IPS-NIHi7 (cell line): Measurements from ENCODE around the gene TNS1.
"Not testable (repeated sequence)": the region's sequence is repeated elsewhere in the genome, so short reads cannot be mapped to it uniquely, and the experiment has no call there.

ENCODE experiments used
- DNase-seq: peaks from one replicate; pipeline ENCODE4 v3.0.0; 2012; ENCODE audit warnings: mixed read lengths; ENCODE audit errors: extremely low spot score

Gene TNS1

DNA sequence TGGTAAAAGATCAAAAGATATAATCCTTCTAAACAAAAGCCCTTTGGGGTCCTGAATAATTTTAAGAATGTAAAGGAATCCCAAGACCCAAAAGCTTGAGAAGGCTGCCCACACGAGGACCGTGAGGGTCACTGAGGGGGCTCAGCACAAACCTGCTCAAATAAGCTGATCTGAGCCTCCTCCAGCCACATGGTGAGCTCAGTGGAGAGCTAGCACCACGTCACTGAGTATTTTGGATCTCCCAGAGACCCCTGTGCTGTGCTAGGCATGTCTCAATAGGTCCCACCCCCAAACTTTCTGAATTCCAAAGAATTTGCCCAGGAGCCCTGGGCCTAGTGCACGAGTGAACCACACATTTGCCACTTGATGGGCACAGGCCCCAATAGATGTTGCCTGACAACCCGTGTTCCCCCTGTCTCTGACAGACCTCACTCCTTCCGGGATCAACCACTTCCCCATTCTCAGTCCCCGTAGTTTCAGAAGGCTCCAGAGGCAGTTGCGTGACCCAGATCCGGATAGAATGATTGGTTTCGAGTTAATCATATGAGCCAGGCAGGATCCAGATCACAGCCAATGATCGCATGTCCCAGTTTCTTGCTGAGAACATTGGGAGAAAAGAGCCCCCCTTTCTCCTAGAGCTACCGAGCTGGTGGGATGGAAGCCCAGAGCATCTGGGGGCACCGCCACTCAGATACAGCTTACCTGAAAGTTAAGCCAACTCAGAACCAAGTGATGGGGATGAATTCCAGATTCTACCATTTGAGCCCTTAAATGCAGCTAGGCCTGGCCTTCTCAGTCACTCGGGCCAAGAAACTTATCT lies 203.8 kb downstream of the TNS1 start:
- DNase-seq: no peak

DNA sequence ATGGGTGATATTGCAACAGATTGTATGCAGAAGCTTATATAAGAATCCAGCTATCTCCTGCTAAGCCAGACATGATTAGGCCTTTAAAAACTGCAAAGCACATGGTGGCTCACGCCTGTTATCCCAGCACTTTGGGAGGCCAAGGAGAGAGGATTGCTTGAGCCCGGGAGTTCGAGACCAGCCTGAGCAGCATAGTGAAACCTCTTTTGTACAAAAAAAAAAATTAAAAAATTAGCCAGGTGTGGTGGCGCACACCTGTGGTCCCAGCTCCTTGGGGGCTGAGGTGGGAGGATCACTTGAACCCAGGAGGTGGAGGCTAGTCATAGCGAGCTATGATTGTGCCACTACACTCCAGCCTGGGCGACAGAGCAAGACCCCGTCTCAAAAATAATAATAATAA lies 204.6 kb downstream of the TNS1 start:
- no peak for DNase-seq

DNA sequence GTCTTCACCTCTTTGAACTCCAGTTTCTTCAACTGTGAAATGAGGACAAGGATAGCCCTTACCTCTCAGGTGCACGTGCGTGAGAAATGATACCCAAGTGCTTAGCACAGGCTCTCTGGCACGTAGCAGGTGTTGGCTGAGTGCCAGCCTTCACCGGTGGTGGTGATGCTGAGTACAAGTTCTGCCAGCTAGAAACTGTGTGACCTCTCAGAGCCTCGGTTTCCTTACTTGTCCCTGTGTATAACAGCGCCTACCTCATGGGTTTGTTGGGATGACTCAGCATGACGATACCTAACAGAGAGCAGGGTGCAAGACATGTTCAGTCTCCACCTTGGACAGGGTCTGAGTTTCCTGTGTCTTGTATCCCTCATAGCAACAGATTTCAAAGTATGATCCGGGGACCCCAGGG lies 205.1 kb downstream of the TNS1 start:
- peak; percentile 3 for DNase-seq

DNA sequence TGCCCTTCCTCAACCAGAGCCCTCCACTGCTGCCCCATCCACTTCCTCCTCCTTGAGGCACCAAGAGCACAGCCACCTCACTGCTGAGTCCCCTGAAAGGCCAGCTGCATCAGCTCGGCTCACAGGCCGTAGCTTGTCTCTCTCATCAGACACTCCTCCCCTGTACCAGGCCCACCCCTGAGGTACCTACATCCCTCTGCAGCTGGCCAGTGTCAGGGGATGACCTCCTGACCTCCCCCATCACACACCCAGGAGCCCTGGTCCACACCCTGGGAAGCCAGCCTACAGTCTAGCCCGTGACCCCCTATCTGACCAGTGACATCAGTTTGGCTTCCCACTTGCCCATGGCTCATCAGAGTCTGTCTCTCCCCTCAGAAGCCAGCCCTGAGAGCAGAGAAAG lies 205.6 kb downstream of the TNS1 start:
- DNase-seq: peak; percentile 3

DNA sequence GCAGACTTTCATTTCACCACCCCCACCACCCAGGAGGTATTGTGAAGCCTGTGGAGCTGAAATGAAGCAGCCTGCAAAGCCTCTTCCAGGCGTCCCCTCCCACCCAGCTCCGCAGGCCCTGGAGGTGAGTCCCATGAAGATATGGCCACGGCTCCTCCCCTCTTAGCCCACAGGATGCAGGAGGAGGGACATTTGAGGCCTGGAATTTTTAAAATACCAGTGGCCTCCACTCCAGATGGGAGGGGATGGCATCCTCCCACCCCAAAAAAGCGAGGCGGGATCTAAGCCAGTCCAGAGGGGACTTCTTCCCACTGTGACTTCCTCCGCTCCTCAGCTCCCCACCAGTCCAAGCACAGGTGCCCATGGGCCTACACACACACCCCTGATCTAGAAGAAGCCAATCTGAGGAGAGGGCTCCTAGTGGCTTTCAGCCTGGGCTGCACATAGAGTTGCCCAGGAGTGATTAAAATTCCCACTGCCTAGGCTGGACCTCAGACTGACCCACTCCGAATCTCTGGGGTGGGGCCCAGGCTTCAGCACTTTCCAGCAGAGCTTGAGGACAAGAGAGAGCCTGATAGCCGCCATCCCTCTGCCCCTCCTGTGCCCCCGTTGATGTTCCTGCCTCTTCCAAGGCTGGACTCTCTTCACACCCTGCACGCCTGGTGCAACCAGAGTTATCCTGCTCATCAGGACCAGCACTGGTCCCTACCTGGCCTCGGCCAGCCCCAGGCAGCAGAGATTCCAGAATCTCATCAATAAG lies 206.9 kb downstream of the TNS1 start:
- peak; percentile 33 for DNase-seq

DNA sequence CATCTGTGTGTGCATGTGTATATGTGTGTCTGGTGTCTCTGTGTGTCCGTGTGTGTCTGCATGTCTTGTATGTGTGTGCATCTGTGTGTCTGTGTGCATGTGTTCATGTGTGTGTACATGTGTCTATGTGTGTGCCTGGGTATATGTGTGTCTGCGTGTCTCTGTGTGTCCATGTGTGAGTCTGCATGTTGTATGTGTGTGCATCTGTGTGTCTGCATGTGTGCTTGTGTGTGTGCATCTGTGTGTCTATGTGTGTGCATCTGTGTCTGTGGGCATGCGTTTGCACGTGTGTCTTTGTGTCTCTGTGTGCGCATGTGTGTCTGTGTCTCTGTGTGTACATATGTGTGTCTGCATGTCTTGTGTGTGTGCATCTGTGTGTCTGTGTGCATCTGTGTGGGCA lies 207.7 kb downstream of the TNS1 start:
- DNase-seq: no peak

DNA sequence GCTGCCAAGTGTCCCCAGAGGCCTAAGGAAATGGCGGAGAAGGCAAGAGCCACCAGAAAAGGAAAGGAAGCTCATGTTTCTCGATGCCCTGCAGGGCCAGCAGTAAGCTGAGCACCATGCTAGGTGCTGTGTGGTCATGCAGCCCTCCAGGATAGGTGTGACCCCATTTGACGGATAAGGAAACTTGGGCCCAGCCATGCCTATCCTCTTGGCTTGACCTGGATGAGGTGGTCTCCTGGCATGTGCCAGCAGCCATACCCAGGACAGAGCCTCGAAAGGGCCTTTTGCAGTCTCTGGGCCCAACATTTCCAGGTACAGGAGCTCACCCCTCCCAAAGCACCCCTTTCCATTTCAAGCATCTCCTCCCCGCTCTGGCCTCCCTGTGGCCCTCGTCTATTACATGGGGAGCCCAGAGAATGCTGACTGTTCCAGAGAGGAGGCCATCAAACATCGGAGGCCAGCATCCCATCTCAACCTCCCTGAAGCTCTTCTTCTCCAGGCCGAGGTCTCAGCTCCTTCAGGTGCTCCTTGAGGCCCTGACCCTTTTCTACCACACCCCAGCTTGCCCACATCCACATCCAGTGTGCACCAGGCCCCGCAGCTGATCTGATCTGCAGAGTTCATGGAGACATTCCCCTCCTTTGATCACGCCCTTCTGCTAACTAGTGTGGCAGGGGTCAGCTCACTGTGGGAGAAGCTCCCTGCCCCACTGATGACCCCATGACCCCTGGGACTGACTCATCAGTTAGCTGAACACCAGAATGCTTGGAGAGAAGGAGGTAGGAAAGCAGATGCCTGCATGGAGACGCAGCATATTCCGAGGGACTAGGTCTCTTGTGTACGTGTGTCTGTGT lies 208.4 kb downstream of the TNS1 start:
- peak; percentile 6 for DNase-seq

DNA sequence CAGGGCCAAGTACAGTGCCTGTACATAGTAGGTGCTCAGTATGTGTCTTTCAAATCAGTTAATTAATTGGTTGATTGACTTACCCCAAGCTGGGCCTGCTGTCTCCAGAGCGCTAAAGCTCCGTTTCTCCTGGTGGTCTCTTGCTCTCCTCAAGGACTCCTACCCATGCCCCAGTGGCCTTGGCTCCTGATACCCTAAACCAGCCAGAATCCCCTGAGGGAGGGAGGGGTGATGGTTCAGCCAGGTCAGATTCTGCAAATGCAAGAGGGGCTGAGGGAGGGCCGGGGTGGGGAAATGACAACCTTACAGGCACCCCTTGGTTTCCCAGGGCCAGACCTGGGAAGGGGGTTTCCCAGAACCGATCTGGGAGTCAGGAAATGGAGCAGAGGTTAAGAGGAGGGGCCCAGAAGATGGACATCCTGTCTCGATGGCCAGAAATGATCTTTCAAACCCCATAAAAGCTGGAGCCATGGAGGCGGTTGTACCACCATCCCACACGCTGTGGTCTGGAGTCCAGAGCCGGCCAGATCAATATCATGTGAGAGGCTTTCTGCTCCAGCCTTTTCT lies 209.1 kb downstream of the TNS1 start:
- no peak for DNase-seq

DNA sequence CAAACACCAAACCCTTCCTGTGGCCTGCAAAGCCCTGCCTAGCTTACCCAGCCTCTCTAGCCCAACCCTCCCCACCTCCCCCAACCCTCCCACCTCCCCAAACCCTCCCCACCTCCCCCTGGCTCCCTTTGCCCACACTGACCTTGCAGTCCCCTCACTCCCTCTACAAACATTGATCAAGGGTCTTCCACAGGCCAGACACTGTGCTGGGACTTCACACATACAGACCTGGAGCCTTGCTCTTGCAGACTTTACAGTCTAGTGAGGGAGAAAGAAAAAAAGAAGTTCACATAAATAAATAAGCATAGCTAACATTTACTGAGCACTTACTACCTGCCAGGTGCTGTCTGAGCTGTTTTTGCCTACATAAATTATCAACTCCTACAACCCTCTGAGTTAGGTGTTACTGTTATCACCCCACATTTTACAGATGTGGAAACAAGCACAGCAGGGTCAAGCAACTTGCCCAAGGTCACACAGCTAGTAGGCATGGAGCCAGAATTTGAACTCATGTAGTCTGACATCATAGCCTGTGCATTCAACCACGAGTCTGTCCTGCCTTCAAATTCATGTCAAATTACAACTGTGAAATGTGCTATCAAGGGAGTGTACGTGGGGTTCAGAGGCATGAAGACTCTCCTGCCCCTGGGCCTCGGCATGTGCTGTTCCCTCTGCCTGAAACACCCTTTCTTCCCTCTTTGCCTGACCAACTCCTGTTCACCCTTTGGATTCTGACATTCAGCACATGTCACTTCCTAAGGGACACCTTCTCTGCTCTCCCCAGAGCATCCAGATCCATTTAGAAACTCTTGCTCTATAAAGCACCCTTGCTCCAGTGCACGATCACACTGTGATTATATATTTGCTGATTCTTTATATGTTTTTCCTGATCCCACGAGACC lies 209.9 kb downstream of the TNS1 start:
- peak; percentile 8 for DNase-seq

DNA sequence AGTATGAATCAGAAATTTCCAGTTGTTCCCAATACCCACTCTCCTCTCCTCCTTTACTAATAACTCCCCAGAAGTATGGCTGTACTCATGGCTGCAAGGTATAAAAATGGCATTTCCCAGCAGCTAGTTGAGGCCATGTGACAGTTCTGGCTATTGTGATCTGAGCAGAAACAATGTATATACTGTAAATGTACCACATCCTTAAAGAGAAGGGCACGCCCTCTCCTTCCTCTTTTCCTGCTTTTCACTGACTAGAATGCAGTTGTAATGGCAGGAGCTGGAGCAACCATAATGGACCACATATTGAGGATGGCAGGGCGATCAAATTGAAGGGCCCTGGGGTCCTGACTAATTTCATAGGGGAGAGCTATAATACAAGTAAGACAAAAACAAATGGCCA lies 211.2 kb downstream of the TNS1 start:
- no peak for DNase-seq

DNA sequence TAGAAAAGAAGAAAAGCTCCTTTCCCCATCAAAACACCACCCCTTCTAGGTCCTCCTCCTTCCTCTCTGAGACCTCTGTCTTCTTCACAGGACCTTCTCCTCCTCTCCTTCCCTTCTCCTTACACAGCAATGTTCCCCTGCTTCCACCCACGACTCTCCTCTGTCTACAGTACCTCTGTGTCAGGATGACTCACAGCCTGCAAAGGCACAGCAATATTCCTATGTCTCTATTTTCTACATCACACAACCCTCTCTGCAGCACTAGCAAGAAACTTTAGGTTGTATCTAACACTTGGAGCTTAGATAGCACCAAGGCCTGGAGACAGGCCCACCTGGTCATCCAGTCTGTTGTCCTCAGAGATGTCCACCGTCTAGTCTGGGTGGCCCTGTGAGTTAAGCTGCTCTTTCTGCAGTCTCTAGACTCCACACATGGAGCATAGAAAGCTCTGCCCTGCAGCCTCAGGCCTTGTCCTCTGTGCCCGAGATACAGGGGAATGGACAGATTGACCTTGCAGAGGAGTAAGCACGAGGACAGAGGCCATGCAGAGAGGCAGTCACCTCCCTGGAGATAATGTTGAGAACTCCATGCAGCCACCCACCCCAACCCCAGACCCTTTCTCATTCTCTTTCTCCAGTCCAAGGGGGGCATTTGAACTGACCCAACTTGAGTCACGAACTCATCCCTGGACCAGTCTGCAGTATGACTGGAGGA lies 212.0 kb downstream of the TNS1 start:
- DNase-seq: no peak

DNA sequence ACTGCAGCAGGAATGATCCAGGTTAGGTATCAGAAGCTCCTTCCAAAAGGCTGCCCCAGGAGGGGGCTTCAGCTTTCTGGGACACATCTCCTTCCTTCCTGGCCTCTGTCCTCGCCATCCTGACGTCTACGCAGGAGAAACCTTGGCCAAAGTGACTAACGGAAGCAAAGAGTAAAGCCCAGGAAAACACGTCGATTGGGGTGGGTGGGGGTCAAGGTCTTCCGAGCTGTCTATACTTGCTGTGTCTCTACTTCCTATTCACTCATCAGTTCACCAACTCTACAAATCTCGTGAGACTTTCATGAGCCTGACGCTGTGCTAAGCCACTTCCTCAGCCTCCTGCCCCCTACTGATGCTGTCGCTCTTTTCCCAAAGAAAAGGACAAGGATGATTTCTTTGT lies 212.6 kb downstream of the TNS1 start:
- peak; percentile 15 for DNase-seq

DNA sequence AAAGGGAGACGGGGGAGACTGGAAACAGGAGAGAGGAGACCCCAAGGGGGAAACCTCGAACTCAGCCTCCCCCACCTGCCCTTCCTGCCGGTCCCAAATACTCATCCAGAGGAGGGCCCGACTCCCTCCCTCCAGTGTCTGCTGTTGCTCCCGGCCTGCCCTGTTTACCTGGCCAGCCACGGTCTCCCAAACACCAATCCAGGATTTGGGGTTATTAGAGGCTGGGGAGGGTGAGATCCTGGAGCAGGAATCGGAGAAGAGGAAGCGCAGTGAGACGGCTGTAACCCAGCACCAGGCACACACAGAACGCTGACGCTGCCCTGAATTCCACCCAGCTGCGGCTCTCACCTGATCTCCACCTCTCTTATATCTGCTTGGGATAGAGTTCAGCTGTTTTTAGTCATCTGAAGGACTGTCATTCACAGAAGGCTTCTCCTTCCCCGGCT lies 213.0 kb downstream of the TNS1 start:
- peak; percentile 7 for DNase-seq

DNA sequence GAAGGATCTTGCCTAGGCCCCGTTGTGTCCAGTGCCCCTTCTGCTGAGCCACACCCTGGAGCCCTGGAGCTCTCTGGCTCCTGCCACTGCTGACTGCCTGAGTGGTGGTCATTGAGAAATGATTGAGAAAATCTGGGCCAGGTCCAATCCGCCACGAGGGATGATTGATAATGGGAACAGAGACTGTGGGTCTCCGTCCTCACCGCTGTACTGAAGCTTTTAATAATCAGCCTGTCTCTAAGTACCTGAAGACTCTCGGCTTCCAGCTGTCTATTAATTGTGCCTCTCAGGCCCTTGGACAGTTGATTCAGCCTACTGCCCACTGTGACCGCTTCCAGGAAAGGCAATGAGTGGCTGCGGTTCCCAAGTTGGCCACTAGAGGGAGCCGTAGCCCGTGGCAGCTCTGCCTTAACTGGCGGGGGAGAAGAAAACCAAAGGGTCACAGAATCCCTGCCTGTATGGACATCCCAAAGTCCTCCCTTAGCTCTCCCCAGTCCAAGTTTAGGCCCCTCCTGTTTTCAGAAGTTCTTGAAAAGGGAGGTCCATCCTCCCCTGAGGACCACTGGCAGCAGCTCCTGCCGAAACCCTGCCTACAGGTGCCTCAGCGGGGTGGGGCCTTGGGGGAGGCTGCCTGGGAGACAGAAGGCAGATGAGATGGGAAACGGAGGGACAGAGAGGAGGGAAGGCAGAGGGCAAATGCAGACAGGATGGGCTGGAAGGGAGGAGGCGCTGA lies 213.6 kb downstream of the TNS1 start:
- peak; percentile 80 for DNase-seq

DNA sequence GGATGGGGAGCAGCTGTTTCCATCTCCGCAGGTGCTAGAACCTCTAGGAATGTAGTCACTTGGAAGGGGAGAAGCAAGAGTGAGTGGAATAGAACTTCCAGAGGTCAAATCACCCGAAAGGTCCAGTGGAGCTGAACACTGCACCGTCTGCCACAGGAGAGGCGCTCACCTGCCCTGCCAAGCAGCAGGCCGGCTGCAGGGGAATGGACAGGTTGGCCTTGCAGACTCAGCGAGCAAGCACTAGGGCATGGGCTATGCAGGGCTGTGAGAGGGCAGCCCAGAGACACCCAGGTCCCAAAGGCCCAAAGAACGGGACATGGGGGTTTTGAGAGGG lies 214.2 kb downstream of the TNS1 start:
- DNase-seq: no peak

DNA sequence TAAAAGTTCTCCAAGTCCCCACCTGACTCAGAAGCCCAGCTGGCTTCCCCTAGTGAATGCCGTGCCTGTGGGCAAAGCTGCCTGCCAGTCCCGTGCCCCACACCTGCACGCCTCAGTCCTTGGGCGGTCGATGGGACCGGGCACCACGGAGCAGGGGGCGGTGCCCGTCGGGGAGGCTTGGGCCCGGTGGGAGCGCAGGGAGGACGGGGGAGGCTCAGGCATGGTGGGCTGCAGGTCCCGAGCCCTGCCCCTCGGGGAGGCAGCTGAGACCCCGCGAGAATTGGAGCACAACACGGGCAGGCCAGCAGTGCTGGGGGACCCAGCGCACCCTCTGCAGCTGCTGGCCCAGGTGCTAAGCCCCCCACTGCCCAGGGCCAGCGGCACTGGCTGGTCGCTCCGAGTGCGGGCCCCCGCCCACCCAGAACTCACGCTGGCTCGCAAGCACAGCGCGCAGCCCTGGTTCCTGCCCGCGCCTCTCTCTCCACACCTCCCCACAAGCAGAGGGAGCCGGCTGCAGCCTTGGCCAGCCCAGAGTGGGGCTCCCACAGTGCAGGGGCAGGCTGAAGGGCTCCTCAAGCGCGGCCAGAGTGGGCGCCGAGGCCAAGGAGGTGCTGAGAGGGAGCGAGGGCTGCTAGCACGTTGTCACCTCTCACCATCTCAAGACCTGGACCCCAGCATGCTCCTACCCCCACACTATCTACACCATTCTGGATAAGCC lies 215.5 kb downstream of the TNS1 start:
- no peak for DNase-seq

DNA sequence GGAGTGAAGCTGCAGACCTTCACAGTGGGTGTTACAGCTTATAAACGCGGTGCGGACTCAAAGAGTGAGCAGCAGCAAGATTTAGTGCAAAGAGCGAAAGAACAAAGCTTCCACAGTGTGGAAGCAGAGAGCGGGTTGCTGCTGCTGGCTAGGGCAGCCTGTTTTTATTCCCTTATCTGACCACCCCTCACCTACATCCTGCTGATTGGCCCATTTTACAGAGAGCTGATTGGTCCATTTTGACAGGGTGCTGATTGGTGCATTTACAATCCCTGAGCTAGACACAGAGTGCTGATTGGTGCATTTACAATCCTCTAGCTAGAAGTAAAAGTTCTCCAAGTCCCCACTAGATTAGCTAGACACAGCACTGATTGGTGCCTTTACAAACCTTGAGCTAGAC lies 216.2 kb downstream of the TNS1 start:
- not testable (repeated sequence) for DNase-seq

DNA sequence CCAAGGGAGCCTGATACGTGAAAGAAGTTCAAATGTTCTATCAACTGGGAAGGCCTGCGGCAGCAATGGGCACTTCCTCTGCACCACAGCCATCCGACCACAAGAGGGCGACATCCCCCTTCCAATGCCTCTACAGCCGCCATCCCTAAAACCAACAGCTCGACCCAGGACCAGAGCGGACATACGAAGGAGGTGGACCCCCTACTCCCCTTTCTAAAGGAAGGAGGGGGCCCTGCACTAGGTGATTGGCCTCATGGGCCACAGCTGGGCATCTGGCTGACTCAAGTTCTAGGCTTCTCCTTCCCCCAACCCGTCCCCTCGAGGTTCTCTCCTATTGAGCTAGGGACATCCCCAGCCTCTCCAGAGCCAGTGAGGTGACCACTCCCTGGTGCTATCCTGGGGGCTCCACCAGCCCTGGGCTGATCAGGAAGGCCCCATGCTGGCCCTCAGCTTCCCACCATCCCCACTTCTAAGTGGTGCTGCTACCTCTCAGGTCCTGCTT lies 217.2 kb downstream of the TNS1 start:
- DNase-seq: peak; percentile 91
